Body of pancreas (tissue), 4 donors: ENCODE results near the gene PHLDA1. TPM values are rescaled to one million over a fixed set of nuclear protein-coding genes. Genes with fewer than 3 reads are reported as not detected.

ENCODE experiments used
- ATAC-seq: fragments of 150-250 bp; one replicate; pipeline ENCODE4 v1.9.1; 2016
- DNase-seq, 4 donors: peaks; one replicate each; pipeline ENCODE4 v3.0.0-alpha.2; 2019
- H3K27ac ChIP-seq, 4 donors: fragments of 200-600 bp; sonication (generic); 1 replicate in 3 of 4; 2 replicates in 1 of 4; pipeline versions ENCODE4 v1.5.1 to v1.6.1; 2016 to 2019; ENCODE audit warnings: mild to moderate bottlenecking in 1 of 4, mixed read lengths in 1 of 4, moderate library complexity in 1 of 4
- H3K27me3 ChIP-seq, 2 donors: fragments of 200-600 bp; sonication (generic); one replicate each; pipeline ENCODE4 v1.6.0; 2016; ENCODE audit warnings: mild to moderate bottlenecking in 1 of 2
- H3K36me3 ChIP-seq, 2 donors: fragments of 200-600 bp; sonication (generic); replicated peaks in 1 of 2; 2 replicates each; pipeline ENCODE4 v1.5.1; 2016; ENCODE audit warnings: low read depth in 2 of 2; ENCODE audit not compliant: insufficient read depth in 1 of 2
- H3K4me1 ChIP-seq: fragments of 200-600 bp; sonication (generic); one replicate; pipeline ENCODE4 v1.6.0; 2016
- H3K4me3 ChIP-seq, 2 donors: fragments of 200-600 bp; sonication (generic); 1 replicate in 1 of 2; 2 replicates in 1 of 2; pipeline ENCODE4 v1.5.1; 2016 to 2019
- H3K9me3 ChIP-seq, 3 donors: fragments of 200-600 bp; sonication (generic); 1 replicate in 2 of 3; 2 replicates in 1 of 3; pipeline ENCODE4 v1.5.1; 2016
- CTCF ChIP-seq, 7 experiments: fragments of 450-650 bp in 4 of 7; fragments of 200-600 bp in 3 of 7; sonication (generic) in 3 of 7; IDR thresholded peaks; one replicate each; pipeline ENCODE4 v1.5.1; 2016 to 2019; ENCODE audit warnings: antibody characterized with exemption in 7 of 7
- POLR2A ChIP-seq, 3 donors: fragments of 450-650 bp; IDR thresholded peaks; one replicate each; pipeline ENCODE4 v1.6.1; 2016; ENCODE audit warnings: antibody characterized with exemption in 3 of 3, mild to moderate bottlenecking in 2 of 3
- WGBS, 2 donors: methylation state at CpG; one replicate each; pipeline ENCODE4 v1.1.5; 2017; 5-methylcytosine and 5-hydroxymethylcytosine counted together
- intact Hi-C: fragments of 100-400 bp; cut with DNase I; formaldehyde crosslinking; loops from one replicate; pipeline ENCODE4 v1.15.1; 2023
- total RNA-seq, 2 donors: library from RNA; depleted of rRNA; stranded (reverse); fragments of >200 nt; gene quantifications; one replicate each; pipeline ENCODE4 v1.1.0, GENCODE V29; 2016

PHLDA1 gene
- total RNA-seq, 2 donors from 2014 or later: 11.9 to 22.4 TPM

DNA sequence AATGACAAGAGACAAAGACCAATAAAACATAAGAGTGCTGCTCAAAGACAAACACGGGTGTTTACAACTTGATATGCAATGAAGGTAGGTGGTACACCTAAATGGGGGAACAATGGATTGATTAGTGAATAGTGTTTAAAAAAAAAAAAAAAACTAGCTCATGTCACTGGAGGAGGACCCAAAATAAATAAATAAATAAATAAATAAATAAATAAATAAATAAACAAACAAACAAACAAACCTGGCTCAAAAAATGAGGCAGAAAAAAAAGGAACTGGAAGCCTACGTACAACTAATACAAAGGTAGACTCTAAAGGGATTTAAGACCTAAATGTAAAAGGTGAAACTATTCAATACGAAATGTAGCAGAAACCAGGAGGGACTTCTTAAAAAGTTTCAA lies 34.3 kb upstream of the PHLDA1 start:
- ATAC-seq: no peak
- Histone ChIP-seq H3K36me3 (no peaks in the 10 kb centered on the region), H3K27ac (no peak overlapping the region), H3K27me3 (no peaks in the 10 kb centered on the region), H3K4me1 (no peaks in the 10 kb centered on the region), H3K9me3 (no peaks in the 10 kb centered on the region), H3K4me3 (no peak overlapping the region)
- 96% methylated on average over 3 of the region's 3 CpGs for WGBS, 2 donors
- DNase-seq: no peak
- intact Hi-C loops: no loop called here
- TF ChIP-seq POLR2A (IDR thresholded peaks at IDR 0.05) (no peak), CTCF (IDR thresholded peaks at IDR 0.05) (no peak)

DNA sequence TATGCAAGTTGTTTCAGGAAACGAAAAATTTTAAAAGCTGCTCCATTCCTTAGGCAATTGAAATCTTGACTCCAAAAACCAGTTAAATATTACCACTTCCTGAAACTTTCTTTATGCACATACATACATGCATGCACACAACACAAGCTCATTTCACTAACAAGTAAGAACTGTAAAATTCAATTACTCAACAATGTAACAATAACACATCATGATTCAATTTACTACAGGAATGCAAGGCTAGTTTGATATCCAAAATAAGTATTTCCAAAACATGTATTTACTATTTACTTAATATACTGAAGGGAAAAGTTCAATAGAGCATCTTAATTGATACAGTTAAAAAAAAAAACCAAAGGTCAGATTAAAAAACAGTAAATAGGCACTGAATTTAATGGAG lies 33.3 kb upstream of the PHLDA1 start:
- 86 to 95% methylated on average over 1 of the region's 1 CpG for WGBS, 2 donors
- no peaks in the 10 kb centered on the region for H3K9me3 ChIP-seq
- H3K4me3 ChIP-seq: no peak overlapping the region
- intact Hi-C loops: no loop called here
- no peaks in the 10 kb centered on the region for H3K4me1 ChIP-seq
- no peak overlapping the region for H3K27ac ChIP-seq
- no peaks in the 10 kb centered on the region for H3K36me3 ChIP-seq
- DNase-seq (no peak), ATAC-seq (no peak)
- no peaks in the 10 kb centered on the region for H3K27me3 ChIP-seq
- no peak for TF ChIP-seq POLR2A (IDR thresholded peaks at IDR 0.05)
- TF ChIP-seq CTCF (IDR thresholded peaks at IDR 0.05): no peak

DNA sequence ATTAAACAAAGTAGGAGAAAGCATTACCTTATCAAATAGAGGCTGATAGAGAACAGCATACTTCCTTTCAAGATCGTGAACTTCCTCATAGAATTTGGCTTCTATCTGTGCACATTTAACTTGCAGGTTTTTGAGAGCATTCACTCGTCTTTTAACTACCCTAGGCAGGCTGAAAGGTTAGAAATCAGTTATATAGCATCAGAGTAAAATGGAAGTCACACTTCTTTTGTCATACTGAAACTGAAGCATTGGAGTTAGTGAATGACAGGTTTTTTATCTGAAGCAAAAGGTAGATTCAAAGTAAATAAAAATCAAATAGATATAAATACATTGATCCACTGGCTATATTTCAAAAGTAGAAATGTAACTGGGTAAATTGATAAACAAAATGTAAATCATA lies 28.5 kb upstream of the PHLDA1 start:
- ATAC-seq: no peak
- H3K4me1 ChIP-seq: no peaks in the 10 kb centered on the region
- H3K9me3 ChIP-seq: no peaks in the 10 kb centered on the region
- peaks cover 0 to 10% of the 10 kb centered on the region in 2 donors for H3K36me3 ChIP-seq
- no peak for DNase-seq
- H3K4me3 ChIP-seq: no peak overlapping the region
- 41 to 57% methylated on average over 2 of the region's 2 CpGs for WGBS, 2 donors
- no peak overlapping the region for H3K27ac ChIP-seq
- H3K27me3 ChIP-seq: no peaks in the 10 kb centered on the region
- TF ChIP-seq CTCF (IDR thresholded peaks at IDR 0.05) (no peak), POLR2A (IDR thresholded peaks at IDR 0.05) (no peak)
- intact Hi-C loops: no loop called here

DNA sequence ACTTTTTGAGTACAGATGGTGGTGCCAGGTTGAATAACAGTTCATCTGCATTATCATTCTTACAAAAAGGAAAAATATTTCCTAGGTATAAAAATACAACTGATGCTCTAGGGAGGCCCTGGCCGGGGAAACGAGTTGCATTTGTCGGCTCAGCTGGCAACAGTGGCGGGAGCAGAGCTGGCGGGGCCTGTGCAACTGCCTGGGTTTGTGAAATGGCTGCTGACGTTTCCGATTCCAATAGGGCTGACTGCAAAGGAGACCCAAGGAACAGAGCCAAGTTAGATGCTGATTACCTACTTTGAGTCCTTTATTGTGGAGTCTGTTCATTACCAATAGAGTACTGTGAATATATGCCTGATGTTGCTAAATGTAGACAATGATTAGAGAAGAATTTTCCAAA lies 25.8 kb upstream of the PHLDA1 start:
- H3K4me1 ChIP-seq: no peaks in the 10 kb centered on the region
- TF ChIP-seq POLR2A (IDR thresholded peaks at IDR 0.05) (no peak), CTCF (IDR thresholded peaks at IDR 0.05) (no peak)
- H3K9me3 ChIP-seq: no peaks in the 10 kb centered on the region
- peaks cover 0 to 24% of the 10 kb centered on the region in 2 donors for H3K36me3 ChIP-seq
- WGBS, 2 donors: 94 to 95% methylated on average over 7 of the region's 7 CpGs
- intact Hi-C loops: no loop called here
- no peak for DNase-seq
- H3K4me3 ChIP-seq: no peak overlapping the region
- no peak for ATAC-seq
- no peak overlapping the region for H3K27ac ChIP-seq
- no peaks in the 10 kb centered on the region for H3K27me3 ChIP-seq

DNA sequence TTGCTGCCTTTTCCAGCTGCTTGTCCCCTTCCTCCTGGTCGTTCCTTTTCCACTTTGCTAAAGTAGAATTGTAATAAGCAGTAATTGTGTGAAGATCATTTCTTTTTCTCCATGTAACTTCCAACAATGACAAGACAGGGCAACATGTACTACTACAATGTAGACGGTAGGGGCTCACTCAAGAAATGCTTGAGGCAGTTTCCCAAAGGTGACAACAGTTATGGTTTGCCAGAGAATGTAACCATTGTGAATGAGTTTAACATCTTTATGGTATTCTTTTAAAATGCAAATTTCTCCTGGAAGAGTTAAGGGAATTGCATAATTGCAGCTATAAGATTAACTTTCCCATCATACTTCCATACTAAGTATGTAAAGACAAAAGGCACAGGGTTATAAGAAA lies 23.8 kb upstream of the PHLDA1 start:
- no peak overlapping the region for H3K27ac ChIP-seq
- 83 to 90% methylated on average over 2 of the region's 2 CpGs for WGBS, 2 donors
- intact Hi-C loops: no loop called here
- H3K9me3 ChIP-seq: no peaks in the 10 kb centered on the region
- no peak overlapping the region for H3K4me3 ChIP-seq
- ATAC-seq (no peak), DNase-seq (no peak)
- H3K36me3 ChIP-seq: peaks cover 0 to 26% of the 10 kb centered on the region in 2 donors
- no peaks in the 10 kb centered on the region for H3K4me1 ChIP-seq
- H3K27me3 ChIP-seq: no peaks in the 10 kb centered on the region
- no peak for TF ChIP-seq CTCF (IDR thresholded peaks at IDR 0.05)
- TF ChIP-seq POLR2A (IDR thresholded peaks at IDR 0.05): no peak
